HEK293T (cell line): ENCODE measurements around the gene FMO2.

Source experiments
- ARNT ChIP-seq: fragments of 450-650 bp; IDR thresholded peaks from 2 replicates; pipeline ENCODE4 v1.6.1; 2017; ENCODE audit warnings: mild to moderate bottlenecking
- BHLHE40 ChIP-seq: fragments of 450-650 bp; IDR thresholded peaks from 2 replicates; pipeline ENCODE4 v1.6.1; 2016; ENCODE audit warnings: mild to moderate bottlenecking, moderate library complexity, borderline replicate concordance
- FOXA1 ChIP-seq: fragments of 450-650 bp; IDR thresholded peaks from 2 replicates; pipeline ENCODE4 v1.6.1; 2016; ENCODE audit warnings: mild to moderate bottlenecking
- FOXK2 ChIP-seq: fragments of 450-650 bp; IDR thresholded peaks from 2 replicates; pipeline ENCODE4 v1.6.1; 2016; ENCODE audit warnings: mild to moderate bottlenecking
- FOXM1 ChIP-seq: fragments of 450-650 bp; IDR thresholded peaks from 2 replicates; pipeline ENCODE4 v1.6.1; 2017; ENCODE audit warnings: mild to moderate bottlenecking, borderline replicate concordance
- HDGF ChIP-seq: fragments of 450-650 bp; IDR thresholded peaks from 2 replicates; pipeline ENCODE4 v1.6.1; 2017; ENCODE audit warnings: antibody characterized with exemption, borderline replicate concordance
- L3MBTL2 ChIP-seq: fragments of 450-650 bp; conservative IDR thresholded peaks from 2 replicates; pipeline ENCODE4 v1.6.1; 2016; ENCODE audit warnings: mild to moderate bottlenecking
- NFRKB ChIP-seq: fragments of 450-650 bp; IDR thresholded peaks from 2 replicates; pipeline ENCODE4 v1.6.1; 2016; ENCODE audit warnings: mild to moderate bottlenecking, moderate library complexity
- SP1 ChIP-seq: fragments of 450-650 bp; IDR thresholded peaks from 2 replicates; pipeline ENCODE4 v1.6.1; 2017
- SUZ12 ChIP-seq: fragments of 450-650 bp; IDR thresholded peaks from 2 replicates; pipeline ENCODE4 v1.6.1; 2016; ENCODE audit warnings: mild to moderate bottlenecking
- TARDBP ChIP-seq: fragments of 450-650 bp; IDR thresholded peaks from 2 replicates; pipeline ENCODE4 v1.6.1; 2016
- ZNF384 ChIP-seq: fragments of 450-650 bp; IDR thresholded peaks from 2 replicates; pipeline ENCODE4 v1.6.1; 2016

- TF ChIP-seq HDGF (no peak), FOXM1 (no peak), FOXK2 (no peak), ARNT (no peak), L3MBTL2 (no peak), FOXA1 (no peak), SUZ12 (no peak), SP1 (no peak), ZNF384 (no peak), TARDBP (no peak), NFRKB (no peak), BHLHE40 (no peak)
Observed at GRCh38 chr1:171256940-171257606, 72.0 kb downstream of the FMO2 start.
